H9 (cell line): ENCODE results near the gene XYLB. TPM values are rescaled to one million over a fixed set of nuclear protein-coding genes. Genes with fewer than 3 reads are reported as not detected.

Source experiments
- DNase-seq: peaks from one replicate; pipeline ENCODE4 v3.0.0-alpha.2; 2017
- H2AFZ ChIP-seq: one replicate; pipeline ENCODE4 v1.6.1; 2013; ENCODE audit warnings: mild to moderate bottlenecking, low read length, control low read depth, moderate library complexity
- H2AK5ac ChIP-seq: 2 replicates; pipeline ENCODE4 v1.6.1; 2013; ENCODE audit warnings: low read length, control low read depth, mixed read lengths; ENCODE audit not compliant: insufficient read length
- H2BK120ac ChIP-seq: one replicate; pipeline ENCODE4 v1.6.1; 2013; ENCODE audit warnings: low read depth, mild to moderate bottlenecking, low read length, control low read depth, inconsistent platforms; ENCODE audit not compliant: poor library complexity, severe bottlenecking
- H2BK12ac ChIP-seq: 2 replicates; pipeline ENCODE4 v1.6.1; 2013; ENCODE audit warnings: low read length, control low read depth, mixed read lengths, low read depth; ENCODE audit not compliant: insufficient read length
- H2BK15ac ChIP-seq: 2 replicates; pipeline ENCODE4 v1.6.1; 2013; ENCODE audit warnings: low read depth, low read length, control low read depth
- H2BK20ac ChIP-seq: one replicate; pipeline ENCODE4 v1.6.1; 2013; ENCODE audit warnings: low read depth, mild to moderate bottlenecking, low read length, control low read depth, inconsistent platforms; ENCODE audit not compliant: poor library complexity, severe bottlenecking
- H2BK5ac ChIP-seq: 2 replicates; pipeline ENCODE4 v1.6.1; 2013; ENCODE audit warnings: low read length, control low read depth, mixed read lengths; ENCODE audit not compliant: insufficient read length
- H3K14ac ChIP-seq: 2 replicates; pipeline ENCODE4 v1.6.1; 2013; ENCODE audit warnings: low read length, control low read depth; ENCODE audit not compliant: insufficient read depth
- H3K18ac ChIP-seq: 2 replicates; pipeline ENCODE4 v1.6.1; 2013; ENCODE audit warnings: low read depth, mild to moderate bottlenecking, mixed read lengths, low read length, control low read depth; ENCODE audit not compliant: insufficient read length
- H3K23ac ChIP-seq: 2 replicates; pipeline ENCODE4 v1.6.1; 2013; ENCODE audit warnings: low read length, control low read depth, mixed read lengths, low read depth; ENCODE audit not compliant: insufficient read length
- H3K23me2 ChIP-seq: 2 replicates; pipeline ENCODE4 v1.6.1; 2013; ENCODE audit warnings: low read depth, mild to moderate bottlenecking, mixed read lengths, low read length, control low read depth; ENCODE audit not compliant: insufficient read length, poor library complexity, severe bottlenecking
- H3K27ac ChIP-seq: 2 replicates; pipeline ENCODE4 v1.5.1; 2013; ENCODE audit warnings: low read length, control low read depth, mixed read lengths, low read depth; ENCODE audit not compliant: insufficient read length
- H3K27me3 ChIP-seq: 2 replicates; pipeline ENCODE4 v1.6.1; 2013; ENCODE audit warnings: low read length, control low read depth, inconsistent platforms; ENCODE audit not compliant: insufficient read depth
- H3K4ac ChIP-seq: 2 replicates; pipeline ENCODE4 v1.6.1; 2013; ENCODE audit warnings: low read depth, mild to moderate bottlenecking, control low read depth, inconsistent platforms, low read length, moderate library complexity
- H3K4me1 ChIP-seq: 2 replicates; pipeline ENCODE4 v1.6.1; 2013; ENCODE audit warnings: low read length, control low read depth, inconsistent platforms; ENCODE audit not compliant: insufficient read depth
- H3K4me2 ChIP-seq: 2 replicates; pipeline ENCODE4 v1.6.1; 2013; ENCODE audit warnings: low read length, control low read depth, mixed read lengths; ENCODE audit not compliant: insufficient read length, insufficient read depth
- H3K56ac ChIP-seq: 2 replicates; pipeline ENCODE4 v1.6.1; 2013; ENCODE audit warnings: low read depth, mild to moderate bottlenecking, mixed read lengths, low read length, control low read depth; ENCODE audit not compliant: insufficient read length
- H3K79me1 ChIP-seq: 2 replicates; pipeline ENCODE4 v1.6.1; 2013; ENCODE audit warnings: low read depth, mild to moderate bottlenecking, moderate library complexity, low read length, control low read depth, inconsistent platforms; ENCODE audit not compliant: insufficient read depth, poor library complexity, severe bottlenecking
- H3K79me2 ChIP-seq: 2 replicates; pipeline ENCODE4 v1.6.1; 2013; ENCODE audit warnings: low read length, control low read depth, inconsistent platforms; ENCODE audit not compliant: insufficient read depth
- H3K9ac ChIP-seq: 2 replicates; pipeline ENCODE4 v1.6.1; 2013; ENCODE audit warnings: low read length, control low read depth, mixed read lengths; ENCODE audit not compliant: insufficient read length; ENCODE audit errors: extremely low read depth
- H3K9me3 ChIP-seq: one replicate; pipeline ENCODE4 v1.6.1; 2013; ENCODE audit warnings: low read depth, low read length, inconsistent platforms; ENCODE audit not compliant: control insufficient read depth
- H3T11ph ChIP-seq: one replicate; pipeline ENCODE4 v1.6.1; 2013; ENCODE audit warnings: mild to moderate bottlenecking, low read length, control low read depth, inconsistent platforms
- H4K20me1 ChIP-seq: one replicate; pipeline ENCODE4 v1.6.1; 2013; ENCODE audit not compliant: control insufficient read depth, insufficient read length, insufficient read depth
- H4K5ac ChIP-seq: 2 replicates; pipeline ENCODE4 v1.6.1; 2013; ENCODE audit warnings: low read depth, mild to moderate bottlenecking, mixed read lengths, low read length, control low read depth; ENCODE audit not compliant: insufficient read length
- H4K8ac ChIP-seq: replicated peaks from 2 replicates; pipeline ENCODE4 v1.6.1; 2013; ENCODE audit warnings: low read length, control low read depth, mixed read lengths, low read depth; ENCODE audit not compliant: insufficient read length
- H4K91ac ChIP-seq: 2 replicates; pipeline ENCODE4 v1.6.1; 2013; ENCODE audit warnings: low read depth, mild to moderate bottlenecking, moderate library complexity, mixed read lengths, low read length, control low read depth; ENCODE audit not compliant: insufficient read length
- H3K27ac Mint-ChIP-seq, 3 experiments: 2 replicates in 2 of 3; 3 replicates in 1 of 3; pipeline ENCODE4 v1.8.0; 2020 to 2021; ENCODE audit warnings: mixed read lengths in 3 of 3, mild to moderate bottlenecking in 1 of 3, moderate library complexity in 1 of 3
- H3K27me3 Mint-ChIP-seq: 2 replicates; pipeline ENCODE4 v1.8.0; 2021; ENCODE audit warnings: low read depth, mild to moderate bottlenecking, moderate library complexity, mixed read lengths
- H3K36me3 Mint-ChIP-seq, 3 experiments: 2 replicates in 2 of 3; 3 replicates in 1 of 3; pipeline ENCODE4 v1.8.0; 2020 to 2021; ENCODE audit warnings: low read depth in 3 of 3, mixed read lengths in 3 of 3; ENCODE audit not compliant: insufficient read depth in 1 of 3
- H3K4me1 Mint-ChIP-seq, 2 experiments: 2 replicates each; pipeline ENCODE4 v1.8.0; 2020; ENCODE audit warnings: mixed read lengths in 2 of 2
- H3K4me3 Mint-ChIP-seq, 2 experiments: 2 replicates in 1 of 2; 3 replicates in 1 of 2; pipeline ENCODE4 v1.8.0; 2020 to 2021; ENCODE audit warnings: mild to moderate bottlenecking in 2 of 2, mixed read lengths in 2 of 2, moderate library complexity in 1 of 2
- H3K9me3 Mint-ChIP-seq, 2 experiments: 2 replicates in 1 of 2; 3 replicates in 1 of 2; pipeline ENCODE4 v1.8.0; 2020; ENCODE audit warnings: mild to moderate bottlenecking in 2 of 2, mixed read lengths in 2 of 2, moderate library complexity in 1 of 2
- CTCF ChIP-seq: fragments of 200-600 bp; sonication (generic); conservative IDR thresholded peaks from 3 replicates; pipeline ENCODE4 v1.8.0; 2021; ENCODE audit warnings: antibody characterized with exemption, mild to moderate bottlenecking
- WGBS: extraction: QIAGEN DNeasy Blood & Tissue Kit; methylation state at CpG from one replicate; pipeline ENCODE4 v1.1.7; 2013; ENCODE audit warnings: missing lambda C conversion rate, low lambda C conversion rate, mixed read lengths; ENCODE audit not compliant: insufficient read length; ENCODE audit errors: extremely low coverage; 5-methylcytosine and 5-hydroxymethylcytosine counted together
- total RNA-seq: library from RNA; stranded (reverse); gene quantifications from 2 replicates; pipeline ENCODE4 v1.2.1, GENCODE V29; 2021

The XYLB gene
- total RNA-seq, 1 experiment from 2014 or later, result 2.6 TPM

GRCh38 chr3:38364721-38365400 lies 18.3 kb downstream of the XYLB start:
- H3K14ac ChIP-seq, result no peak overlapping the region
- H3K4me2 ChIP-seq, result no peak overlapping the region
- no peak overlapping the region for H3K18ac ChIP-seq
- no peak overlapping the region for H2BK15ac ChIP-seq
- no peak overlapping the region for H2BK20ac ChIP-seq
- no peak overlapping the region for H3K27ac ChIP-seq
- H3K9ac ChIP-seq, result no peak overlapping the region
- no peak for TF ChIP-seq CTCF
- Mint-ChIP-seq H3K4me3 (no peak overlapping the region), H3K36me3 (peaks cover 21 to 35% (median 23%) of the 10 kb centered on the region in 3 experiments), H3K27ac (no peak overlapping the region), H3K9me3 (peaks cover 5 to 10% of the 10 kb centered on the region in 2 experiments; a peak in 4 of 5 replicates), H3K4me1 (no peaks in the 10 kb centered on the region), H3K27me3 (no peaks in the 10 kb centered on the region; the same call in 1 of the 2 replicates)
- H3T11ph ChIP-seq, result no peak overlapping the region
- no peak for DNase-seq
- no CpG with 5 or more reads among the region's 6 CpGs for WGBS
- H3K4ac ChIP-seq, result no peak overlapping the region
- no peak overlapping the region for H2BK5ac ChIP-seq
- no peak overlapping the region for H4K91ac ChIP-seq
- H2AFZ ChIP-seq, result no peak overlapping the region
- no peaks in the 10 kb centered on the region for H3K27me3 ChIP-seq
- H2AK5ac ChIP-seq, result no peak overlapping the region
- H2BK12ac ChIP-seq, result no peak overlapping the region
- H3K79me1 ChIP-seq, result no peaks in the 10 kb centered on the region
- no peaks in the 10 kb centered on the region for H4K20me1 ChIP-seq
- no peak overlapping the region for H4K5ac ChIP-seq
- H3K56ac ChIP-seq, result no peak overlapping the region
- no peak overlapping the region for H3K23ac ChIP-seq
- no peak overlapping the region for H4K8ac ChIP-seq
- H3K79me2 ChIP-seq, result no peaks in the 10 kb centered on the region
- H2BK120ac ChIP-seq, result no peak overlapping the region
- peaks cover 5% of the 10 kb centered on the region for H3K9me3 ChIP-seq
- H3K23me2 ChIP-seq, result no peaks in the 10 kb centered on the region
- no peaks in the 10 kb centered on the region for H3K4me1 ChIP-seq
